ENCODE data around the gene LEFTY2. TPM values are rescaled to one million over a fixed set of nuclear protein-coding genes. Genes with fewer than 3 reads are reported as not detected.

LEFTY2 gene
- total and polyA plus RNA-seq, 10 of the 15 experiments (the other 5 are each of a cell fraction or from before 2014, with no cell fraction given): not detected

DNA sequence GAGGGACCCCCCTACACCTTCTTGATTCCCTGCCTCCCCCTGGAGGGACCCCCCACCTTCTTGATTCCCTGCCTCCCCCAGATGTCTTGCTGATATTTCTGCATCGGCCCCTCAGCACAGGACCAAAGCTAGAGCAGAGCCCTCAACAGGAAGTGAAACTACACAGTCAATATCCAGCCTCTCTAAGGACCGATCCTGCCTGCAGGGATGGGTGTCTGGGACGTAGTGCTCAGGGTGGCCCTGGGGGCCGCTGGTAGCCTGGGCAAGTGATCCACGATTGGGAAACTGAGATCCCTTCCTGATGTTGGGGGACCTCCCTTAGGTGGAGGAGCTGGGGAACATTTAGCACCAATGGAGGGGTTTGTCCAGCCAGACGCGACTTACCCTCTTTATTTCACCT is 3.9 kb upstream of the LEFTY2 start:
- peak; percentile 33; the same call in 1 of the 2 replicates for TF ChIP-seq IKZF1 (conservative IDR thresholded peaks at IDR 0.05)
- peak; percentile 98 for TF ChIP-seq SPI1 (IDR thresholded peaks at IDR 0.05; ENCODE audit: borderline replicate concordance, insufficient read depth, low read depth, low read length)
- TF ChIP-seq IRF4 (IDR thresholded peaks at IDR 0.05; ENCODE audit: low read depth, low read length): peak; percentile 56; the same call in 1 of the 2 replicates
- 0 out of 2 replicates have a peak, but pooled peaks have one; percentile 55 for TF ChIP-seq EED (IDR thresholded peaks at IDR 0.05; ENCODE audit: low read depth)
- TF ChIP-seq IKZF2 (IDR thresholded peaks at IDR 0.05): peak in 1 of 2 experiments; percentile 46; a peak in 1 of 4 replicates
- no peak for TF ChIP-seq SMAD1 (IDR thresholded peaks at IDR 0.05; ENCODE audit: low read depth, partially characterized antibody)
- no peak for TF ChIP-seq MYC (IDR thresholded peaks at IDR 0.05; ENCODE audit: insufficient read depth, insufficient read length, insufficient replicate concordance, low read length, severe bottlenecking)
- no peak for TF ChIP-seq CHD2 (IDR thresholded peaks at IDR 0.05; ENCODE audit: borderline replicate concordance, low read depth, low read length)
- TF ChIP-seq BCL11A (IDR thresholded peaks at IDR 0.05; ENCODE audit: low read depth, low read length): no peak
- no peak for TF ChIP-seq RAD51 (IDR thresholded peaks at IDR 0.05)
- no peak for DNase-seq (ENCODE audit: low read depth, low spot score)
- H2AFZ ChIP-seq (ENCODE audit: control insufficient read depth, low read depth, low read length): no peak overlapping the region
- H3K36me3 ChIP-seq (ENCODE audit: control insufficient read depth in 2 of 2, insufficient read depth in 2 of 2, low read length in 1 of 2): no peaks in the 10 kb centered on the region
- peaks cover 24% of the 10 kb centered on the region for H3K4me1 ChIP-seq (ENCODE audit: control insufficient read depth, insufficient read depth, low read length)
- no peak overlapping the region for H3K4me3 ChIP-seq
- ChIA-PET RAD21 (ENCODE audit: unreplicated experiment) (interaction anchor here (0.6 to 1.6 kb wide), 3 partner anchors 22 to 45 kb away, joined by 3 read pairs; no protein-coding TSS in a partner anchor), CTCF (interaction anchor here (0.6 to 2.3 kb wide), 9 partner anchors 18 to 470 kb away, joined by 3 to 7 read pairs (median 4); partner anchors contain the start of genes PYCR2 and SRP9), POLR2A (no interaction called here), SMC1A (ENCODE audit: uncharacterized antibody, unreplicated experiment) (interaction anchor here (0.6 to 1.5 kb wide), 2 partner anchors 18 to 131 kb away, joined by 3 to 4 read pairs; no protein-coding TSS in a partner anchor)
- in situ Hi-C loops (cut with MboI): no loop called here
- ATAC-seq: peak; percentile 84
- no peaks in the 10 kb centered on the region for H3K9me3 ChIP-seq (replicated peaks; ENCODE audit: control insufficient read depth, insufficient read depth, low read length)
- H3K27ac ChIP-seq (ENCODE audit: control insufficient read depth, insufficient read depth): no peak overlapping the region
- peak overlapping the region; percentile 14; the same call in 1 of the 2 replicates for H3K4me2 ChIP-seq (ENCODE audit: control insufficient read depth, insufficient read depth)
- no peak overlapping the region for H3K9ac ChIP-seq (ENCODE audit: control insufficient read depth, insufficient read depth, low read length)
- BruUV-seq (replicated peaks): no TSS peak
- no peak for FAIRE-seq
- WGBS (ENCODE audit: insufficient coverage, insufficient replicate concordance, low lambda C conversion rate, missing lambda C conversion rate): 10% methylated on average over 7 of the region's 7 CpGs
- no peaks in the 10 kb centered on the region; a peak in 1 of 4 replicates for H3K27me3 ChIP-seq (replicated peaks in 1 of 2; ENCODE audit: control insufficient read depth in 2 of 2, insufficient read depth in 2 of 2, low read length in 1 of 2)
- intact Hi-C loops (cut with micrococcal nuclease; ENCODE audit: unreplicated experiment): no loop called here
- no peaks in the 10 kb centered on the region for H3K79me2 ChIP-seq (ENCODE audit: control insufficient read depth, insufficient read depth, low read length)
- H4K20me1 ChIP-seq (ENCODE audit: control insufficient read depth, insufficient read depth): no peaks in the 10 kb centered on the region
